BLaER1 (cell line): ENCODE results near the gene ZNF516.

Experiments
- H3K27ac ChIP-seq: shearing (Covaris generic); formaldehyde crosslinking; 2 replicates; pipeline ENCODE4 v1.8.1; 2022
- H3K27me3 ChIP-seq: shearing (Covaris generic); formaldehyde crosslinking; 2 replicates; pipeline ENCODE4 v1.8.1; 2022
- H3K36me3 ChIP-seq: shearing (Covaris generic); formaldehyde crosslinking; 2 replicates; pipeline ENCODE4 v1.8.1; 2022
- H3K4me1 ChIP-seq: shearing (Covaris generic); formaldehyde crosslinking; 2 replicates; pipeline ENCODE4 v1.8.1; 2022
- H3K4me2 ChIP-seq: shearing (Covaris generic); formaldehyde crosslinking; 2 replicates; pipeline ENCODE4 v1.8.1; 2022
- H3K4me3 ChIP-seq: shearing (Covaris generic); formaldehyde crosslinking; 2 replicates; pipeline ENCODE4 v1.8.1; 2022
- H3K9ac ChIP-seq: shearing (Covaris generic); formaldehyde crosslinking; 2 replicates; pipeline ENCODE4 v1.8.1; 2022
- H3K9me3 ChIP-seq: shearing (Covaris generic); formaldehyde crosslinking; 2 replicates; pipeline ENCODE4 v1.8.1; 2022
- H4K20me1 ChIP-seq: shearing (Covaris generic); formaldehyde crosslinking; 2 replicates; pipeline ENCODE4 v1.8.1; 2022
- Cebpa-rat ChIP-seq: shearing (Covaris generic); IDR thresholded peaks from 2 replicates; pipeline ENCODE4 v1.8.1; 2022

Gene ZNF516

DNA sequence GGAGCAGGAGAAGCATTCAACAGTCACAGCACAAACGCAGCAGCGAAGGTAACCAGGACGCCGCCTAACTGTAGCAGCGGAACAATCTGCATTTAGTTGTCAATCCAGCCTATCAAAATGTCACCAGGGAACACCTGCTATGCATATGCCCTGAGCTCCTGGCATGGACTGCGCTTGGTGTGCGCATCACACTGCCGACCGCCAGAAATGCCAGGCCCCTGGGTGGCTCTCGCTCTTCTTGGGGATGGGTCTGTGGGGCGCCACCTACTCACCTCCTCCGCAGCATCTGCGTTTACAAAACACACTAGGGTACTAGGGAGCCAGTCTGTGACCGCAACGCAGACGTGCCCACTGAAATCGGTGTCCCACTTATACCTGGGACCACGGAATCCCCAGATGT, 31.7 kb downstream of the ZNF516 start:
- H3K9me3 ChIP-seq: no peaks in the 10 kb centered on the region
- H3K9ac ChIP-seq: no peak overlapping the region
- no peak overlapping the region for H3K4me2 ChIP-seq
- no peak overlapping the region for H3K27ac ChIP-seq
- peaks cover 100% of the 10 kb centered on the region for H4K20me1 ChIP-seq
- peaks cover 78% of the 10 kb centered on the region for H3K36me3 ChIP-seq
- TF ChIP-seq Cebpa-rat: no peak
- no peak overlapping the region for H3K4me3 ChIP-seq
- H3K27me3 ChIP-seq: no peaks in the 10 kb centered on the region
- peaks cover 53% of the 10 kb centered on the region for H3K4me1 ChIP-seq

- Histone ChIP-seq H3K4me3 (no peak overlapping the region), H3K27ac (no peak overlapping the region), H3K9me3 (no peaks in the 10 kb centered on the region), H4K20me1 (peaks cover 100% of the 10 kb centered on the region), H3K4me2 (no peak overlapping the region), H3K27me3 (no peaks in the 10 kb centered on the region), H3K36me3 (peaks cover 79% of the 10 kb centered on the region), H3K4me1 (peaks cover 53% of the 10 kb centered on the region), H3K9ac (no peak overlapping the region)
- TF ChIP-seq Cebpa-rat: no peak
Observed at GRCh38 chr18:76462326-76462694, 32.7 kb downstream of the ZNF516 start.

DNA sequence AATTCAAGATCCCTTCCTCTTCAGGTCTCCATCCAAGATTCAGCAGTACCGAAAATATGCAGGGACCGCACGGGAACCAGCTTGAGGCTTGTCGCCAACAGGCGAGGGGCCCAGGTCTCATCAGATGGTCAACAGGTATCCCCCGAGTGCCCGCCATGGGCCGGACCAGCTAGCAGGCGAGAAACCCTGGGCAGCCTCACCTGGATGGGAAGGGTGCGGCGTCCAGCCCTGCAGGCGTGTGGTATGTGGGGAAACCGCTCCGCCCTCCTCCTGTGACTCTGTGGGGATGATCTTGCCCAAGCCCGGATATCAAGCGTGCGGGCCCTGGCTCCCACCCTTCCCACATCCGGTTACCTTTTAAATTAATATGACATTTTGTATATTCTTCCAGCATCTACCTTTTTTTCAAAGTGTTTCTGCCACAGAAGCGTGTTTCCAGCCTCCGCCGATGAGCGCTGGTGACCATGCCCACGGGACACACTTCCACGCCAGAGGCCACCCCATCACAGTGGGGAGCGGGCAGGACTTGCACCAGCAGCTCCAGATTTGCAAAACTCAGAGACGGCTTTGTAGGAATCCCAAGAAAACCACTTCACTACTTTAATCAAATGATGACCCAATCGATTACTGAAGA, 33.2 kb downstream of the ZNF516 start:
- Histone ChIP-seq H3K4me1 (peaks cover 53% of the 10 kb centered on the region), H3K4me3 (no peak overlapping the region), H3K36me3 (peaks cover 79% of the 10 kb centered on the region), H3K9ac (no peak overlapping the region), H3K4me2 (peak overlapping the region; percentile 30; the same call in 1 of the 2 replicates), H3K27me3 (no peaks in the 10 kb centered on the region), H4K20me1 (peaks cover 100% of the 10 kb centered on the region), H3K9me3 (no peaks in the 10 kb centered on the region), H3K27ac (no peak overlapping the region)
- no peak for TF ChIP-seq Cebpa-rat

DNA sequence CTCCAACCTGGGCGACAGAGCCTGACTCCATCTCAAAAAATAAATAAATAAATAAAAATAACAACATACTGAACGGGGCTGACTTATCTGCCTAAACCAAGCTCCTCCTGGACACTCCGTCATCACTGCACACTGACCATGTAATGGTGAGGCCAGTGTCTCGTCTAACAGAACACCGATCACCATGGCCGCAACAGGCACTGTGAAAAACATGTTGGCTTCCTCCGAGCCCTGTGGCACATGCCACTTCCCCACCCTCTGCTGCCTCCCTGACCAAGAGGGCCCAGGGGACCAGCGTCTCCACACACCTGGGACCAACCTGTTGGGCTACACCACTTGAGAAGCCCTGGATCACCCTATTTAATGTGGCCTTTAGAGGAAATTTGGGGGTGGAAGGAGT, 33.9 kb downstream of the ZNF516 start:
- H3K4me2 ChIP-seq: peak overlapping the region; percentile 30
- peaks cover 100% of the 10 kb centered on the region for H4K20me1 ChIP-seq
- peak overlapping the region; percentile 22; the same call in 1 of the 2 replicates for H3K27ac ChIP-seq

GRCh38 chr18:76460482-76460881, 34.6 kb downstream of the ZNF516 start:
- TF ChIP-seq Cebpa-rat: no peak
- no peaks in the 10 kb centered on the region for H3K27me3 ChIP-seq
- H3K36me3 ChIP-seq: peaks cover 72% of the 10 kb centered on the region
- H3K4me1 ChIP-seq: peaks cover 60% of the 10 kb centered on the region
- H4K20me1 ChIP-seq: peaks cover 100% of the 10 kb centered on the region
- H3K9ac ChIP-seq: no peak overlapping the region
- no peak overlapping the region for H3K4me3 ChIP-seq
- H3K4me2 ChIP-seq: no peak overlapping the region
- no peaks in the 10 kb centered on the region for H3K9me3 ChIP-seq
- no peak overlapping the region for H3K27ac ChIP-seq

More for the DNA sequence above, 33.9 kb downstream of the ZNF516 start:
- Histone ChIP-seq H3K4me1 (peaks cover 53% of the 10 kb centered on the region), H3K27me3 (no peaks in the 10 kb centered on the region), H3K36me3 (peaks cover 78% of the 10 kb centered on the region), H3K9ac (no peak overlapping the region), H3K9me3 (no peaks in the 10 kb centered on the region), H3K4me3 (no peak overlapping the region)
- TF ChIP-seq Cebpa-rat: no peak

- Histone ChIP-seq H3K27me3 (no peaks in the 10 kb centered on the region), H3K9ac (no peak overlapping the region), H3K4me3 (no peak overlapping the region), H4K20me1 (peaks cover 100% of the 10 kb centered on the region), H3K27ac (no peak overlapping the region), H3K9me3 (no peaks in the 10 kb centered on the region), H3K4me1 (peaks cover 66% of the 10 kb centered on the region), H3K4me2 (no peak overlapping the region), H3K36me3 (peaks cover 65% of the 10 kb centered on the region)
- TF ChIP-seq Cebpa-rat: no peak
Observed at GRCh38 chr18:76459687-76460350, 35.2 kb downstream of the ZNF516 start.

- H3K9me3 ChIP-seq: no peaks in the 10 kb centered on the region
- peaks cover 100% of the 10 kb centered on the region for H4K20me1 ChIP-seq
- peaks cover 60% of the 10 kb centered on the region for H3K36me3 ChIP-seq
- H3K27me3 ChIP-seq: no peaks in the 10 kb centered on the region
- H3K4me1 ChIP-seq: peaks cover 71% of the 10 kb centered on the region
- H3K27ac ChIP-seq: no peak overlapping the region
- no peak overlapping the region for H3K9ac ChIP-seq
- TF ChIP-seq Cebpa-rat: no peak
- no peak overlapping the region for H3K4me2 ChIP-seq
- no peak overlapping the region for H3K4me3 ChIP-seq
Observed at GRCh38 chr18:76459312-76459686, 35.7 kb downstream of the ZNF516 start.

DNA sequence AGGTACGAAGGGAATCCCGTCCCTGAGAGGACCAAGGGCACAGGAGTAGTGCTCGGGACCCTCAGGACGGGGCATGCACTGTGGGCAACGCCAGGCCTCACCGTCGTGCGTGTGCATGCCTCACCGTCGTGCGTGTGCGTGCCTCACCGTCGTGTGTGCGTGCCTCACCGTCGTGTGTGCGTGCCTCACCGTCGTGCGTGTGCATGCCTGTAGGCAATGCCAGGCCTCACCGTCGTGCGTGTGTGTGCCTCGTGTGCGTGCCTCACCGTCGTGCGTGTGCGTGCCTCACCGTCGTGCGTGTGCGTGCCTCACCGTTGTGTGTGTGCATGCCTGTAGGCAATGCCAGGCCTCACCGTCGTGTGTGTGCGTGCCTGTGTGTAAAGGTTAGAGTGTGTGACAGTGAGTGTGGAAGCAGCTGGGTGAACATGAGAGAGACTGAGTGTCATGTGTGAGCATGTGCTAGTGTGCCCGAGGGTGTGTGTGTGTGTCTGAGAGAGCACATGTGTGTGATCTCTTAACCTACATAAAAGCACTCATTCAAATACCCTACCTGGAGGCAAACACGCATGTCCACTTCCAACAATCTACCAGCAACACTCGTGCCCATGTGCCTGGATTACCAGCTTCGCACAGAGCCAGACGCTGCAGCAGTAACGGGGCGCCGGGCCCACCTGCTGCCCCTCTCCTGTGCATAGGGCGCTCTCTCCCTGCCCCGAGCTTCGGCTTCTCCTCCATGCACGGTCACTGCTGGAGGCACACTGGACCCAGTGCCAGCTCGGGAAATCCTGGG, 36.3 kb downstream of the ZNF516 start:
- Histone ChIP-seq H4K20me1 (peaks cover 100% of the 10 kb centered on the region), H3K36me3 (peaks cover 55% of the 10 kb centered on the region), H3K4me2 (peak overlapping the region; percentile 59), H3K27me3 (no peaks in the 10 kb centered on the region), H3K4me3 (no peak overlapping the region), H3K4me1 (peaks cover 77% of the 10 kb centered on the region), H3K27ac (no peak overlapping the region), H3K9me3 (no peaks in the 10 kb centered on the region), H3K9ac (0 out of 2 replicates have a peak overlapping the region, but pooled peaks have one; percentile 20)
- no peak for TF ChIP-seq Cebpa-rat

GRCh38 chr18:76457957-76458356, 37.1 kb downstream of the ZNF516 start:
- H3K27ac ChIP-seq: peak overlapping the region; percentile 3; the same call in 1 of the 2 replicates
- TF ChIP-seq Cebpa-rat: no peak
- H3K4me2 ChIP-seq: peak overlapping the region; percentile 59

More at GRCh38 chr18:76457957-76458356, 37.1 kb downstream of the ZNF516 start:
- H3K27me3 ChIP-seq: no peaks in the 10 kb centered on the region
- peaks cover 47% of the 10 kb centered on the region for H3K36me3 ChIP-seq
- peaks cover 100% of the 10 kb centered on the region for H4K20me1 ChIP-seq
- no peaks in the 10 kb centered on the region for H3K9me3 ChIP-seq
- H3K4me1 ChIP-seq: peaks cover 85% of the 10 kb centered on the region
- no peak overlapping the region for H3K4me3 ChIP-seq
- H3K9ac ChIP-seq: 0 out of 2 replicates have a peak overlapping the region, but pooled peaks have one; percentile 20
